GM18951 (cell line): ENCODE data around the gene C2CD2.

Experiments
- POLR2A ChIP-seq: IDR thresholded peaks from 4 replicates; pipeline ENCODE4 v1.6.1; 2011; ENCODE audit warnings: mild to moderate bottlenecking; ENCODE audit not compliant: insufficient read length, insufficient read depth; ENCODE audit errors: extremely low read depth
- in situ Hi-C: fragments of 300-500 bp; cut with MboI; formaldehyde crosslinking; loops from one replicate; pipeline ENCODE4 v1.12.0; 2022; ENCODE audit warnings: low sequenced_read_pairs, mixed read lengths, inconsistent platforms; ENCODE audit not compliant: unreplicated experiment

Gene C2CD2

GRCh38 chr21:41852151-41852928 lies 101.5 kb downstream of the C2CD2 start:
- no peak for TF ChIP-seq POLR2A
- in situ Hi-C loops = no loop called here

GRCh38 chr21:41851090-41851790 lies 102.6 kb downstream of the C2CD2 start:
- in situ Hi-C loops = no loop called here
- no peak for TF ChIP-seq POLR2A

- no peak for TF ChIP-seq POLR2A
- in situ Hi-C loops = no loop called here
Measured at GRCh38 chr21:41850085-41850484, 103.7 kb downstream of the C2CD2 start.

- in situ Hi-C loops = no loop called here
- no peak for TF ChIP-seq POLR2A
Measured at GRCh38 chr21:41848958-41849580, 104.7 kb downstream of the C2CD2 start.

GRCh38 chr21:41848533-41848932 lies 105.3 kb downstream of the C2CD2 start:
- no peak for TF ChIP-seq POLR2A
- in situ Hi-C loops = no loop called here

- in situ Hi-C loops = no loop called here
- no peak for TF ChIP-seq POLR2A
Measured at GRCh38 chr21:41847066-41847804, 106.6 kb downstream of the C2CD2 start.

- no peak for TF ChIP-seq POLR2A
- in situ Hi-C loops = no loop called here
Measured at GRCh38 chr21:41846536-41846935, 107.3 kb downstream of the C2CD2 start.

GRCh38 chr21:41846033-41846317 lies 107.8 kb downstream of the C2CD2 start:
- in situ Hi-C loops = no loop called here
- TF ChIP-seq POLR2A = no peak

- TF ChIP-seq POLR2A = no peak
- in situ Hi-C loops = no loop called here
Measured at GRCh38 chr21:41845310-41846032, 108.3 kb downstream of the C2CD2 start.

GRCh38 chr21:41843584-41843983 lies 110.2 kb downstream of the C2CD2 start:
- in situ Hi-C loops = no loop called here
- TF ChIP-seq POLR2A = no peak

GRCh38 chr21:41840880-41841279 lies 112.9 kb downstream of the C2CD2 start:
- TF ChIP-seq POLR2A = no peak
- in situ Hi-C loops = no loop called here

- TF ChIP-seq POLR2A = no peak
- in situ Hi-C loops = no loop called here
Measured at GRCh38 chr21:41839387-41840000, 114.3 kb downstream of the C2CD2 start.

- in situ Hi-C loops = no loop called here
- no peak for TF ChIP-seq POLR2A
Measured at GRCh38 chr21:41837756-41838297, 116.0 kb downstream of the C2CD2 start.
